ENCODE data around the gene CDYL2.

Gene CDYL2

DNA sequence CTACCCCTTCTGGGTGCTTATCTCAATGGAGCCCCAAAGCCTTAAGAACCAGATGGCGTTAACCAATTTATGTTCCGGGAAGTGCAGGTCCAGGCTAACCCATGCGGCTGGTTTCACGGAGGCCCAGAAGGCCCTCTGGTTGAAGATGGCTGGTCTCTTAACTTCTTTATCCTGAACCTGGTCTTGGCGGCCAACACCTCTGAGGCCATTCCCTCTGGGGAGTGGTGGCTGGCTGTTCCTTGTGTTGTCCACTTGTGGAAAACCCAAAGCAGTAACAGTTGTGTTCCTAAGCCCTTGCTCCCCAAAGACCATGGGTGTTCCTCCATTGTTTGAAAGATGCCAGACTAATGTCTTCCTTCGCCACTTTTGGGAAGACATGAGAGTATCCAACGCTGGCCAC, 1.5 kb downstream of the CDYL2 start:
- Histone ChIP-seq H2BK12ac (ENCODE audit: low read length) (no peak overlapping the region), H3K4me2 (ENCODE audit: insufficient read depth, low read length, poor library complexity, severe bottlenecking) (peak overlapping the region; percentile 26), H3K14ac (ENCODE audit: low read length) (no peak overlapping the region), H4K8ac (ENCODE audit: low read depth, low read length) (no peak overlapping the region), H3K79me1 (ENCODE audit: low read depth, low read length) (no peaks in the 10 kb centered on the region), H3K4me1 (ENCODE audit: control insufficient read depth in 2 of 2, insufficient read depth in 1 of 2, low read depth in 1 of 2, low read length in 2 of 2) (peaks cover 0 to 1% of the 10 kb centered on the region in 2 donors), H3K18ac (ENCODE audit: low read length) (no peak overlapping the region), H2AFZ (ENCODE audit: low read length) (peak overlapping the region; percentile 18), H2BK5ac (ENCODE audit: low read length) (no peak overlapping the region), H4K91ac (ENCODE audit: low read depth, low read length, poor library complexity) (no peak overlapping the region), H2AK5ac (ENCODE audit: low read depth, low read length) (no peak overlapping the region), H3K27me3 (ENCODE audit: control insufficient read depth in 3 of 3, insufficient read depth in 3 of 3, low read depth in 1 of 3, low read length in 3 of 3) (peaks cover 2 to 33% (median 10%) of the 10 kb centered on the region in 3 experiments), H2BK120ac (ENCODE audit: low read depth, low read length) (no peak overlapping the region), H3K9ac (ENCODE audit: low read depth, low read length, poor library complexity) (no peak overlapping the region), H3K4ac (ENCODE audit: low read length) (no peak overlapping the region), H3K36me3 (replicated peaks in 1 of 2; ENCODE audit: control insufficient read depth in 2 of 2, insufficient read depth in 2 of 2, low read length in 2 of 2) (no peaks in the 10 kb centered on the region), H2BK15ac (ENCODE audit: low read length) (no peak overlapping the region), H3K23ac (ENCODE audit: low read depth, low read length, poor library complexity) (no peak overlapping the region), H3K4me3 (ENCODE audit: low read length in 2 of 2) (peak overlapping the region; percentile 24 to 59), H3K27ac (replicated peaks; ENCODE audit: low read length) (no peak overlapping the region), H3K9me3 (replicated peaks in 1 of 2; ENCODE audit: control insufficient read depth in 2 of 2, insufficient read depth in 1 of 2, low read depth in 1 of 2, low read length in 2 of 2) (peaks cover 0 to 5% of the 10 kb centered on the region in 2 donors)
- WGBS, 2 donors (ENCODE audit: extremely low coverage in 2 of 2, insufficient read length in 2 of 2, insufficient replicate concordance in 1 of 2), result no CpG with 5 or more reads among the region's 7 CpGs
- DNase-seq (ENCODE audit: low spot score), result no peak

DNA sequence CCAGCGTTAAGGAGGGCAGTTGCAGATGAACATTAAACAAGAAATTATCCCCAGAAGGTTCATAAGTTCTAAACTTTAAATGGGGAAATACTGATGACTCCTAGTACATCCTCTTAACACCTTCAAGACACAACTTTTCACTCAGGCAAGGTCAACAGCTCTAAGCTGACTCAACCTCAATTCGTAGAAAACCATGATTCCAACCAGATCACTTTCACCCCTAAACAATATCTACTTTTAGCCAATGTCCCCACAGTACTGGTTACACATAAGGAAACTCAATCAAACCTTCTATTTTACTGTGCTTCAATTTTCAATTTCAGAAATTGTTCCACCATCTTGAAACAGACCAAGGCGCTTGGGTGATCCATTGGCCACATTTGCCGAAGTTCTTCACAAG, 2.3 kb downstream of the CDYL2 start:
- H2AK5ac ChIP-seq (ENCODE audit: low read depth, low read length), result no peak overlapping the region
- peaks cover 2 to 33% (median 10%) of the 10 kb centered on the region in 3 experiments for H3K27me3 ChIP-seq (ENCODE audit: control insufficient read depth in 3 of 3, insufficient read depth in 3 of 3, low read depth in 1 of 3, low read length in 3 of 3)
- no peak for DNase-seq (ENCODE audit: low spot score)
- H3K9ac ChIP-seq (ENCODE audit: low read depth, low read length, poor library complexity), result no peak overlapping the region
- H3K23ac ChIP-seq (ENCODE audit: low read depth, low read length, poor library complexity), result no peak overlapping the region
- H3K4me1 ChIP-seq (ENCODE audit: control insufficient read depth in 2 of 2, insufficient read depth in 1 of 2, low read depth in 1 of 2, low read length in 2 of 2), result peaks cover 0 to 1% of the 10 kb centered on the region in 2 donors
- H3K79me1 ChIP-seq (ENCODE audit: low read depth, low read length), result no peaks in the 10 kb centered on the region
- H3K4me2 ChIP-seq (ENCODE audit: insufficient read depth, low read length, poor library complexity, severe bottlenecking), result no peak overlapping the region
- no peak overlapping the region for H2BK12ac ChIP-seq (ENCODE audit: low read length)
- H2BK120ac ChIP-seq (ENCODE audit: low read depth, low read length), result no peak overlapping the region
- no peak overlapping the region for H3K18ac ChIP-seq (ENCODE audit: low read length)
- H3K36me3 ChIP-seq (replicated peaks in 1 of 2; ENCODE audit: control insufficient read depth in 2 of 2, insufficient read depth in 2 of 2, low read length in 2 of 2), result no peaks in the 10 kb centered on the region
- no peak overlapping the region for H2AFZ ChIP-seq (ENCODE audit: low read length)
- H3K9me3 ChIP-seq (replicated peaks in 1 of 2; ENCODE audit: control insufficient read depth in 2 of 2, insufficient read depth in 1 of 2, low read depth in 1 of 2, low read length in 2 of 2), result peaks cover 0 to 5% of the 10 kb centered on the region in 2 donors
- H4K8ac ChIP-seq (ENCODE audit: low read depth, low read length), result no peak overlapping the region
- no peak overlapping the region for H3K4me3 ChIP-seq (ENCODE audit: low read length in 2 of 2)
- no peak overlapping the region for H2BK15ac ChIP-seq (ENCODE audit: low read length)
- WGBS, 2 donors (ENCODE audit: extremely low coverage in 2 of 2, insufficient read length in 2 of 2, insufficient replicate concordance in 1 of 2), result no CpG with 5 or more reads among the region's 4 CpGs
- no peak overlapping the region for H3K14ac ChIP-seq (ENCODE audit: low read length)
- no peak overlapping the region for H4K91ac ChIP-seq (ENCODE audit: low read depth, low read length, poor library complexity)
- H2BK5ac ChIP-seq (ENCODE audit: low read length), result no peak overlapping the region
- no peak overlapping the region for H3K4ac ChIP-seq (ENCODE audit: low read length)
- no peak overlapping the region for H3K27ac ChIP-seq (replicated peaks; ENCODE audit: low read length)

DNA sequence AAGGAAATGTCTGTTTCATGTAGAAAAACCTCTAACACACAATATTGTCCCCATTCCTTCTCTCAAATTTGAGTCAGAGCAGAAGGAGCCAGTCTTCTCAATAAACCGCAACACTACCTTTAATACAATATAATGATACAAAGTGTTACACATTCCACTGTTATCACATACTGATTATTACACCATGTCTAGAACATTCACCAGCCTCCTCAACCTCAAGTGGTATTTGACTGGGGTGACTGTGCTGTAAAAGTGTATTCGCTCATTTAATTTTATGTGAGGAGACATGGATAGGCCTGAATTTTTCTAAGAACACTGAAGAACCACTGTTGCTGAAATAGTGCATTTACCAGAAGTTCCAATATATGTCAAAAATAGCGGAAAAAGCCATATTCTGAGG, 10.3 kb downstream of the CDYL2 start:
- Histone ChIP-seq H4K91ac (ENCODE audit: low read depth, low read length, poor library complexity) (no peak overlapping the region), H2AK5ac (ENCODE audit: low read depth, low read length) (no peak overlapping the region), H3K4me1 (ENCODE audit: control insufficient read depth in 2 of 2, insufficient read depth in 1 of 2, low read depth in 1 of 2, low read length in 2 of 2) (no peaks in the 10 kb centered on the region), H3K4me2 (ENCODE audit: insufficient read depth, low read length, poor library complexity, severe bottlenecking) (no peak overlapping the region), H3K36me3 (replicated peaks in 1 of 2; ENCODE audit: control insufficient read depth in 2 of 2, insufficient read depth in 2 of 2, low read length in 2 of 2) (no peaks in the 10 kb centered on the region), H3K27me3 (ENCODE audit: control insufficient read depth in 3 of 3, insufficient read depth in 3 of 3, low read depth in 1 of 3, low read length in 3 of 3) (no peaks in the 10 kb centered on the region), H2AFZ (ENCODE audit: low read length) (no peak overlapping the region), H3K14ac (ENCODE audit: low read length) (no peak overlapping the region), H3K79me1 (ENCODE audit: low read depth, low read length) (no peaks in the 10 kb centered on the region), H3K9ac (ENCODE audit: low read depth, low read length, poor library complexity) (no peak overlapping the region), H3K18ac (ENCODE audit: low read length) (no peak overlapping the region), H3K4ac (ENCODE audit: low read length) (no peak overlapping the region), H3K27ac (replicated peaks; ENCODE audit: low read length) (no peak overlapping the region), H2BK120ac (ENCODE audit: low read depth, low read length) (no peak overlapping the region), H3K9me3 (replicated peaks in 1 of 2; ENCODE audit: control insufficient read depth in 2 of 2, insufficient read depth in 1 of 2, low read depth in 1 of 2, low read length in 2 of 2) (peaks cover 0 to 2% of the 10 kb centered on the region in 2 donors), H4K8ac (ENCODE audit: low read depth, low read length) (no peak overlapping the region), H2BK12ac (ENCODE audit: low read length) (no peak overlapping the region), H2BK15ac (ENCODE audit: low read length) (no peak overlapping the region), H3K23ac (ENCODE audit: low read depth, low read length, poor library complexity) (no peak overlapping the region), H3K4me3 (ENCODE audit: low read length in 2 of 2) (no peak overlapping the region), H2BK5ac (ENCODE audit: low read length) (no peak overlapping the region)
- WGBS, 2 donors (ENCODE audit: extremely low coverage in 2 of 2, insufficient read length in 2 of 2, insufficient replicate concordance in 1 of 2), result no CpG with 5 or more reads among the region's 3 CpGs
- no peak for DNase-seq (ENCODE audit: low spot score)

DNA sequence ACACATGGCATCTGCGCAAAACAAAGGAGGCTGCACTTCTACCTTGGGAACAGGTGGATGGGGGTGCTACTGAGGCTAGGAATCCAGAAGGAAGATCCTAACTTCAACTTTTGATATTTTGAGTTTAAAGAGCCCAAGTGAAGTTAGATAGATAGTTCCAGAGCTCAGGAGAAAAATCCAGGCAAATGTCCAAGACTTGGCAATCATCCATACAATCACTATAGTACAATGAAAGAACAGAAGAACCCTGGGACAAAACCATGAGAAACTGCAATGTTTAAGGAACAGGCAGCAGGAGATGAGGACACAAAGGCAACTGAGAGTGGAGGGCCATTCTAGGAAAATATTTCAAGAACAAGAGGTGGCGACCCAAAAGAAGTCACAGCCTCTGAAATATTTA, 12.4 kb downstream of the CDYL2 start:
- DNase-seq (ENCODE audit: low spot score), result no peak
- Histone ChIP-seq H4K8ac (ENCODE audit: low read depth, low read length) (no peak overlapping the region), H3K23ac (ENCODE audit: low read depth, low read length, poor library complexity) (no peak overlapping the region), H2AFZ (ENCODE audit: low read length) (no peak overlapping the region), H3K4ac (ENCODE audit: low read length) (no peak overlapping the region), H3K4me2 (ENCODE audit: insufficient read depth, low read length, poor library complexity, severe bottlenecking) (no peak overlapping the region), H3K14ac (ENCODE audit: low read length) (no peak overlapping the region), H2BK15ac (ENCODE audit: low read length) (no peak overlapping the region), H3K4me1 (ENCODE audit: control insufficient read depth in 2 of 2, insufficient read depth in 1 of 2, low read depth in 1 of 2, low read length in 2 of 2) (peaks cover 0 to 1% of the 10 kb centered on the region in 2 donors), H3K18ac (ENCODE audit: low read length) (no peak overlapping the region), H3K9ac (ENCODE audit: low read depth, low read length, poor library complexity) (no peak overlapping the region), H2BK12ac (ENCODE audit: low read length) (no peak overlapping the region), H3K9me3 (replicated peaks in 1 of 2; ENCODE audit: control insufficient read depth in 2 of 2, insufficient read depth in 1 of 2, low read depth in 1 of 2, low read length in 2 of 2) (peaks cover 0 to 2% of the 10 kb centered on the region in 2 donors), H3K27ac (replicated peaks; ENCODE audit: low read length) (no peak overlapping the region), H3K36me3 (replicated peaks in 1 of 2; ENCODE audit: control insufficient read depth in 2 of 2, insufficient read depth in 2 of 2, low read length in 2 of 2) (no peaks in the 10 kb centered on the region), H3K79me1 (ENCODE audit: low read depth, low read length) (no peaks in the 10 kb centered on the region), H3K4me3 (ENCODE audit: low read length in 2 of 2) (no peak overlapping the region), H2BK5ac (ENCODE audit: low read length) (no peak overlapping the region), H2BK120ac (ENCODE audit: low read depth, low read length) (no peak overlapping the region), H2AK5ac (ENCODE audit: low read depth, low read length) (no peak overlapping the region), H3K27me3 (ENCODE audit: control insufficient read depth in 3 of 3, insufficient read depth in 3 of 3, low read depth in 1 of 3, low read length in 3 of 3) (no peaks in the 10 kb centered on the region), H4K91ac (ENCODE audit: low read depth, low read length, poor library complexity) (no peak overlapping the region)
- WGBS, 2 donors (ENCODE audit: extremely low coverage in 2 of 2, insufficient read length in 2 of 2, insufficient replicate concordance in 1 of 2), result no CpG with 5 or more reads among the region's 2 CpGs

Measured in neuronal stem cell (in vitro differentiated cells).